ENCODE data around the gene MRPL49.

DNA sequence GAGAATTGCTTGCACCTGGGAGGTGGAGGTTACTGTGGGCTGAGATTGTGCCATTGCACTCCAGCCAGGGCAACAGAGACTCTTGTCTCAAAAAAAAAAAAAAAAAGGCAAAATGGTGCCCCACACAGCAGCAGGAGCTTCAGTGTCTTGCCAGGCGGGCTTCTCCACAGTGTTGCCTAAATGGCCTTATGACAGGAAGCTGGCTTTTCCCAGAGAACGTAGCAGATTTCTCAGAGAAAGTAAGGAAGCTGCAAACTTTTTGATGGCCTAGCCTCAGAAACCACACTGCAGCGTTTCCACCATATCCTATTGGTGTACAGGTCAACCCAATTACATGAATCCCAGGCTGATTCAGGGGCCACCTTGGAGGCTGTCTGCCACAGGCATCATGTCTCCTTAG is 35.2 kb downstream of the MRPL49 start:
- no peak for TF ChIP-seq POLR2AphosphoS5 (IDR thresholded peaks at IDR 0.05; ENCODE audit: low read depth, low read length)
- TF ChIP-seq TAF1 (IDR thresholded peaks at IDR 0.05; ENCODE audit: borderline replicate concordance, low read depth, low read length), result no peak

All from GM12892 (cell line).